ENCODE results near the gene TCF4.

Gene TCF4

DNA sequence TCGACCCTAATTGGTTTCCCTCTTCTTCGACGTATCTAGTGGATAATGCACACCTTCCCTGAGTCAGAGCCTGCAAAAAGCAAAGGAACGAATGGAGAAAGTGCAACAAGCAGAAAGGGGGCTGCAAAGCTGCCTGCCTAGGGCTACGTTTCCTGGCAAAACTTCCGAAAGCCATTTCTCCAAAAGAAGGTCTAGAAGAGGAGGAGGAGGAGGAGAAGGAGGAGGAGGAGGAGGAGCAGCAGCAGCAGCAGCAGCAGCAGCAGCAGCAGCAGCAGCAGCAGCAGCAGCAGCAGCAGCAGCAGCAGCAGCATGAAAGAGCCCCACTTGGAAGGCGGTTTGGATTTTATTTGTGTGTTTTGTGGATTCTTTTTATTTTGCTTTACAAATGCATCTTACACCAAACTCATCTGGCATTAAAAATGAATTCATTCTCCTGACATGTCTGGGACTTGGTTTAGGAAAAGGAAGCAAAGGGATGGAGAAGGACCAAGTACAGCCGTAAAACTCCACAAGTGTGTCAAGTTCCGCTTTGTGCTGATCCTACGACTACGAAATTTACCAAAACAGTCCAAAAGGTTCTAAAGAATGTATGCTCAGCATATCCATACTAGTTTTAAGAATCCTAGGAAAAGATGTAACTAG lies 2.0 kb downstream of the TCF4 start:
- DNase-seq (ENCODE audit: low read depth, low spot score), result no peak

GRCh38 chr18:55585065-55585919 lies 2.7 kb downstream of the TCF4 start:
- DNase-seq (ENCODE audit: low read depth, low spot score), result no peak

DNA sequence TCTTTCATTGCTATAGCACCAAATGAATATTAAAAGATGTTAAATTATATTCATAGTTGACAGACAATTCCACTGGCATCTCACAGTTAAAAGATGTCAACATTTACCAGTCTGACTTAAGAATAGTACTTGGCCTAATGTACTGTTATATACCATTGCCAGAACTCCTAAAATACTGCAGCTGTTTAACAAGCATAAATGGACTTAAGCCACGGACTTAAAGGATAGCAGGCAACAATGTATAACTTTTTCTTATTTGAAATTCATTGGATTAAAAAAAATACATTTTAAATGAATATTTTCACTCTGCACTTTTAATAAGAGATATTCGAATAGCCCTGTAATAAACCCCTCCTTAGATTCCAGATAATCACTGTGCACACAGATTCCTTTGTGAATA lies 3.8 kb downstream of the TCF4 start:
- no peak for DNase-seq (ENCODE audit: low read depth, low spot score)

DNA sequence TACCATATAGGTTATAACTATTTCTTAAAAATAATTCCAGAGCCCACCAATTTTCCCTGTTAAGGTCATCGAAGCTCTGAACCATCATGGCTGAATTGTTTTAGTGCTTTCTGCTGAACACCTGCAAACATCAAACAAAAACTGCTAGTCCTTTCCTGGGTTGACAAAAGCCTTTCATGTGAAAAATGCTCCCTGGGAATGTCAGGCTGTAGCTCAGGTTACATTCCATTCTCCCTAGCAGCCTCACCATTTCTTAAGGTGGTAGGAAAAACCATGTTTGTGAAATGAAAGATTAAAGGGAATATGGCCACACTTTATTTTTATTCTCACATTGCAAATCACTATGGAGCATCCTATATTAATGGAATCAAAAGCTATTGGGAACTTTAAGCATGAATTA lies 5.7 kb downstream of the TCF4 start:
- DNase-seq (ENCODE audit: low read depth, low spot score), result no peak

GRCh38 chr18:55579501-55580270 lies 8.3 kb downstream of the TCF4 start:
- DNase-seq (ENCODE audit: low read depth, low spot score), result no peak

DNA sequence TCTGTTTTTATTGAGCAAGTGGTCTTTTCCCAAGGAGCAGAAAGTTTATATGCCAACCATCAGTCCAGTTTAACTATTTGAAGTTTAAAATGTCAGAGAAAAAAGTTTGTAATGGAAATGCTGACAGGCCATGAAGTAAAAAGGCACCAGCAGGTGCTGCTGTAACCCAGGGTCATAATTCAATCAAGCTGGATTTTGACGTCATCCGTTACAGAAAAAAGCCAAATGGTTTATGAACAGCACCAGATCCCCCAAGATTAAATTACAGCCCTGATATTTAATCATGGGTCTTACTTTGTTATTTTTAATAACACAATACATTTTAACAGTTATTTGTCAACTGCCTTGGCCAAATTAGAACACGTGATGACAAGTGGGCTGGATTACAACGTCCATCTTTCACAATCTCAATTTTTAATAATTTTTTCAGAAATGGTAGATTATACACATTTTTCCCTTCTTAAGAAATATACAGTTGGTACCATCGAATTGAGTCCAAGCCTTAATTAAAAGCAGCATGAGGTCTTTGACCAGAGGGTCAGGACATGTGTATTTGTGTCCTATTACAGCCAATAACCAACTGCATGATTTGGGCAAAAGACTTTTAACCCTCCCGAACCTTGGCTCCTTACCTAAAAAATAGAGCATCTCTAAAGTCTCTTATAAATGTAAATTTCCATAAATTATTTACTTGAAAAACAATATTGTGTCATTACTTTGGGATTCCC lies 10.0 kb downstream of the TCF4 start:
- DNase-seq (ENCODE audit: low read depth, low spot score), result no peak

- DNase-seq (ENCODE audit: low read depth, low spot score), result no peak
Measured at GRCh38 chr18:55576001-55576400, 12.0 kb downstream of the TCF4 start.

GRCh38 chr18:55575066-55575465 lies 12.9 kb downstream of the TCF4 start:
- DNase-seq (ENCODE audit: low read depth, low spot score), result no peak

GRCh38 chr18:55573386-55573785 lies 14.6 kb downstream of the TCF4 start:
- DNase-seq (ENCODE audit: low read depth, low spot score), result no peak

DNA sequence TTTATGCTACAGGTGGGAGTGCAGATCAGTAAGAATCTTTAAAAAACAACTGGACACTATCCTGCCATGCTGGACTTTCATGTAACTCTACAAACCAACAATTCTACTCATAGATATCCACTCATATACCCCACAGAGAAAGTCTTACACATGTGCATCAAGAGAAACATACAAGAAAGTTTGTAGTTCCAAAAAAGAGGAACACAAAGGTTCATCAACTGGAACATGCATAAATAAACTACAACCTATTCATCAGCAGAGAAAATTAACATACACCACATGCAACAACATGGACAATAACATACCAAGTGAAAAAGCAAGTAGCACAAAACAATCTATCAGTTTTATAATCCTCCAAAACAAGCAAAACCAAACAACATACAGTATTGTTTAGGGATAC lies 17.0 kb downstream of the TCF4 start:
- no peak for DNase-seq (ENCODE audit: low read depth, low spot score)

DNA sequence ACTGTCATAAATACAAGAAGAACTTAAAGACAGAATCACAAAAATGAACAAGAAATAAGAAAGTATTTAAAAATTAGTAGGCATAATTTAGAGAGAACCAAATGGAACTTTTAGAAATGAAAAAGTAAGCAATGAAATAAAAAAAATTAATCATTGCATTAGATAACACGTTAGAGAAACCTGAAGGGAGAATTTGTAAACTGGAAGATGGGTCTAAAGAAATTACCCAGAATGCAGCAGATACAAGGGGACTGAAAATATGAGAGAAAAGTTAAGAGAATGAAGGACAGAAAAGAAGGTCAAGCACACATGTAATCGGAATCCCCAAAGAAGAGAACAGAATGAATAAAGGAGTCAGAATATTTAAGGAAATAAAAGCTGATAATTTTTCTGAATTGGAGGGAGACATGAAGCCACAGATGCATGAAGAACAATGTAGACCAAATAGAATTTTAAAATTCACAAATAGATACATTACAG lies 21.5 kb downstream of the TCF4 start:
- no peak for DNase-seq (ENCODE audit: low read depth, low spot score)

- no peak for DNase-seq (ENCODE audit: low read depth, low spot score)
Measured at GRCh38 chr18:55559739-55560138, 28.3 kb downstream of the TCF4 start.

GRCh38 chr18:55557211-55557610 lies 30.8 kb downstream of the TCF4 start:
- no peak for DNase-seq (ENCODE audit: low read depth, low spot score)

- DNase-seq (ENCODE audit: low read depth, low spot score), result no peak
Measured at GRCh38 chr18:55555395-55556027, 32.5 kb downstream of the TCF4 start.

GRCh38 chr18:55552526-55553189 lies 35.3 kb downstream of the TCF4 start:
- no peak for DNase-seq (ENCODE audit: low read depth, low spot score)

GRCh38 chr18:55551227-55551626 lies 36.8 kb downstream of the TCF4 start:
- no peak for DNase-seq (ENCODE audit: low read depth, low spot score)

DNA sequence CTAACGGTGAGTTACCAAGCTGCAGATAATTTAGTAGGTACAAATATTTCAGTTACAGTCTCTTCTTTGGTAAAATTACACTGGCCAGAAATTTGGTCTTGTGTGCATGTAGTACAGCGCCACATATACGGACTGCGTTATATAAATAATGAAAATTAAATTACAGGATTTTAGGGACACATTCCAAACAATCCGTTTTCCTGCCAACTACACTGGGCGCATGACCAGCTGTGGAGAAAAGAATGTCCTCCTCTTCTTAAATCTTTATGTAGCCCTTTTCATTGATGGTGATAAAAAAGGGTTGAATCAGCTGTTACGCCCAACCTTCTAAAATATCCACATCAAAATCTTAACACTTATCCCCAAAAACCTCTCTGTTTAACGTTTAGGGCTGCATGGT lies 37.5 kb downstream of the TCF4 start:
- DNase-seq (ENCODE audit: low read depth, low spot score), result no peak

DNA sequence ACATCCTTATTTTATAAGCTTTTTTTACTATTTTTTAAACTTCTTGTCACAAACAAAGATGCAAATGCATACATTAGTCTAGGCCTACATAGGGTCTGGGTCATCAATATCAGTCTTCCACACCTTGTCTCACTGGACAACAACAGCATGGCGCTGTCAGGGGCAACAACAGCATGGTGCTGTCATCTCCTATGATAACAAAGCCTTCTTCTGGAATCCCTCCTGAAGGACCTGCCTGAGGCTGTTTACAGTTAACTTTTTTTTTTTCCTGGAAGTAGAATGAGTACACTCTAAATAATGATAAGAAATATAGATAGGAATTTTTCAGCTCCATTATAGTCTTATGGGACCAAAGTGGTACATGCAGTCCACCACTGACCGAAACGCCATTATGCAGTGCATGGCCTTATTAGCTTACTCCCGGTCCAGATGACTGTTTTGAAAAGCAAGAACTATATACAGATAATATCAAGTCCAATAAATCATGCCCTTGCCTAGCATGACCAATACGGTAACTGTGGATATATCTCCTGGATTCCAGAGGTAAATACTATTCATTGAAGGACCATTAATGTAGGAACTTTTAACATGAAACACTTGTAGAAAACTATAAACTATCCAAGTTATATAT lies 38.4 kb downstream of the TCF4 start:
- DNase-seq (ENCODE audit: low read depth, low spot score), result no peak

- DNase-seq (ENCODE audit: low read depth, low spot score), result no peak
Measured at GRCh38 chr18:55547705-55548056, 40.3 kb downstream of the TCF4 start.

All from activated CD4-positive, CD25-positive, alpha-beta regulatory T cell treated with anti-CD3 and anti-CD28 coated beads, Interleukin-2, amount 50 U/mL, for 16 hours (primary cell).